ENCODE data around the gene CDH4. TPM values are rescaled to one million over a fixed set of nuclear protein-coding genes. Genes with fewer than 3 reads are reported as not detected.

The CDH4 gene
- total RNA-seq, 1 experiment from 2014 or later: not detected

- DNase-seq: no peak
Observed at GRCh38 chr20:61556673-61557072, 304.6 kb downstream of the CDH4 start.

DNA sequence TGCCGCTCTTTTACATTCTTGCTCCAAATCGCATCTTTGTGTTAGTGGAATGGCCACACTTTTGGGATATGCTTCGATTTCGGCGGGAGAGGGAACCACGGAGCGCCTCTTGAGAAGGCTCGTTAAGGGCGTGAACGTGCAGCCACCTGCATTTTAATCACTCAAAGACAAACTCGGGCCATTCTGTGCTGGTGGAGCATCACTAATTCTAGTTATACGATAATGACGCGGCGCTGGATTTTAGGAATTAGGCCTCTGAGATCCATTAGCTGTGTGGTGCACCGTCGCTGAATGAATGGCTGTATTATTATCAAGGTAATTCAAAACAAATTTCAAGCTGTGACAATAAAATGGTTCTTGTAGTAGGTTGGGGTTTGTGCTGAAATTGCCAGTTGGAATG lies 305.6 kb downstream of the CDH4 start:
- H3K27me3 Mint-ChIP-seq (ENCODE audit: insufficient read depth, unreplicated experiment): peaks cover 22% of the 10 kb centered on the region
- BruUV-seq (replicated peaks): no TSS peak
- no peak for DNase-seq
- no peak overlapping the region for H3K27ac Mint-ChIP-seq (ENCODE audit: unreplicated experiment)
- no peaks in the 10 kb centered on the region for H3K4me1 Mint-ChIP-seq (ENCODE audit: low read depth, unreplicated experiment)
- CTCF ChIA-PET: no interaction called here
- no peak overlapping the region for H3K4me3 ChIP-seq (ENCODE audit: low read depth, low read length)
- H3K9me3 ChIP-seq: no peaks in the 10 kb centered on the region; the same call in 1 of the 2 replicates
- no peaks in the 10 kb centered on the region for H3K27me3 ChIP-seq (replicated peaks; ENCODE audit: control insufficient read depth, insufficient read depth, low read length)
- no peaks in the 10 kb centered on the region for H3K4me1 ChIP-seq
- H3K36me3 Mint-ChIP-seq (ENCODE audit: insufficient read depth, unreplicated experiment): no peaks in the 10 kb centered on the region
- POLR2A ChIA-PET: no interaction called here
- H3K4me3 Mint-ChIP-seq (ENCODE audit: unreplicated experiment): no peak overlapping the region
- intact Hi-C loops (cut with micrococcal nuclease; ENCODE audit: unreplicated experiment): no loop called here
- H3K36me3 ChIP-seq (ENCODE audit: control insufficient read depth, insufficient read depth, low read length): no peaks in the 10 kb centered on the region
- TF ChIP-seq, protein P1, sequence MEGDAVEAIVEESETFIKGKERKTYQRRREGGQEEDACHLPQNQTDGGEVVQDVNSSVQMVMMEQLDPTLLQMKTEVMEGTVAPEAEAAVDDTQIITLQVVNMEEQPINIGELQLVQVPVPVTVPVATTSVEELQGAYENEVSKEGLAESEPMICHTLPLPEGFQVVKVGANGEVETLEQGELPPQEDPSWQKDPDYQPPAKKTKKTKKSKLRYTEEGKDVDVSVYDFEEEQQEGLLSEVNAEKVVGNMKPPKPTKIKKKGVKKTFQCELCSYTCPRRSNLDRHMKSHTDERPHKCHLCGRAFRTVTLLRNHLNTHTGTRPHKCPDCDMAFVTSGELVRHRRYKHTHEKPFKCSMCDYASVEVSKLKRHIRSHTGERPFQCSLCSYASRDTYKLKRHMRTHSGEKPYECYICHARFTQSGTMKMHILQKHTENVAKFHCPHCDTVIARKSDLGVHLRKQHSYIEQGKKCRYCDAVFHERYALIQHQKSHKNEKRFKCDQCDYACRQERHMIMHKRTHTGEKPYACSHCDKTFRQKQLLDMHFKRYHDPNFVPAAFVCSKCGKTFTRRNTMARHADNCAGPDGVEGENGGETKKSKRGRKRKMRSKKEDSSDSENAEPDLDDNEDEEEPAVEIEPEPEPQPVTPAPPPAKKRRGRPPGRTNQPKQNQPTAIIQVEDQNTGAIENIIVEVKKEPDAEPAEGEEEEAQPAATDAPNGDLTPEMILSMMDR (IDR thresholded peaks at IDR 0.05; ENCODE audit: insufficient read depth in 1 of 2, low read depth in 1 of 2, low read length in 1 of 2, severe bottlenecking in 1 of 2, unreplicated experiment in 1 of 2): no peak
- H3K9me3 Mint-ChIP-seq (ENCODE audit: unreplicated experiment): peaks cover 12% of the 10 kb centered on the region

More at GRCh38 chr20:61556673-61557072, 304.6 kb downstream of the CDH4 start:
- TF ChIP-seq, protein P1 (IDR thresholded peaks at IDR 0.05; ENCODE audit: insufficient read depth in 1 of 2, low read depth in 1 of 2, low read length in 1 of 2, severe bottlenecking in 1 of 2, unreplicated experiment in 1 of 2): no peak
- Mint-ChIP-seq H3K4me3 (ENCODE audit: unreplicated experiment) (no peak overlapping the region), H3K36me3 (ENCODE audit: insufficient read depth, unreplicated experiment) (no peaks in the 10 kb centered on the region), H3K27ac (ENCODE audit: unreplicated experiment) (no peak overlapping the region), H3K4me1 (ENCODE audit: low read depth, unreplicated experiment) (no peaks in the 10 kb centered on the region), H3K27me3 (ENCODE audit: insufficient read depth, unreplicated experiment) (peaks cover 22% of the 10 kb centered on the region), H3K9me3 (ENCODE audit: unreplicated experiment) (peaks cover 21% of the 10 kb centered on the region)
- Histone ChIP-seq H3K4me1 (no peaks in the 10 kb centered on the region), H3K9me3 (peaks cover 9% of the 10 kb centered on the region), H3K27me3 (replicated peaks; ENCODE audit: control insufficient read depth, insufficient read depth, low read length) (no peaks in the 10 kb centered on the region), H3K4me3 (ENCODE audit: low read depth, low read length) (no peak overlapping the region), H3K36me3 (ENCODE audit: control insufficient read depth, insufficient read depth, low read length) (no peaks in the 10 kb centered on the region)
- no TSS peak for BruUV-seq (replicated peaks)
- CTCF ChIA-PET: no interaction called here
- POLR2A ChIA-PET: no interaction called here
- intact Hi-C loops (cut with micrococcal nuclease; ENCODE audit: unreplicated experiment): no loop called here

DNA sequence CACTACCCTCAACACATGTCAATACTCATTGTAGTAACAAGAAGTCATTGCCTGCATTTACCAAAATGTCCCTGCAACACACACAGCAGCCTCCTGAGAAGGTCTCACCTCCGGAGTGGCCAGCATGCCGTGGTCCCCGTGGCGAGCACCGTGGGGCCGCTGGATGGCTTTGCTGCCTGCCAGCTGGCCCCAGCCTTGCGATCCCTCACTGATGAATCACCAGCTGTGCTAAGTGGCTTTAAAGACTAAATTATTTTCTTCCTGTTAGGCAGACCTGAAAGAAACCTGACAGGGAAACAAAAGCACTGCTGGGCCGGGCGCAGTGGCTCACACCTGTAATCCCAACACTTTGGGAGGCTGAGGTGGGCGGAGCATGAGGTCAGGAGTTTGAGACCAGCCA lies 306.7 kb downstream of the CDH4 start:
- H3K36me3 ChIP-seq (ENCODE audit: control insufficient read depth, insufficient read depth, low read length): no peaks in the 10 kb centered on the region
- Mint-ChIP-seq H3K4me3 (ENCODE audit: unreplicated experiment) (no peak overlapping the region), H3K4me1 (ENCODE audit: low read depth, unreplicated experiment) (no peaks in the 10 kb centered on the region), H3K27me3 (ENCODE audit: insufficient read depth, unreplicated experiment) (peaks cover 22% of the 10 kb centered on the region), H3K27ac (ENCODE audit: unreplicated experiment) (no peak overlapping the region), H3K36me3 (ENCODE audit: insufficient read depth, unreplicated experiment) (no peaks in the 10 kb centered on the region), H3K9me3 (ENCODE audit: unreplicated experiment) (peaks cover under 1% of the 10 kb centered on the region)
- no peaks in the 10 kb centered on the region for H3K9me3 ChIP-seq
- POLR2A ChIA-PET: no interaction called here
- no peaks in the 10 kb centered on the region for H3K27me3 ChIP-seq (replicated peaks; ENCODE audit: control insufficient read depth, insufficient read depth, low read length)
- TF ChIP-seq, protein P1 (IDR thresholded peaks at IDR 0.05; ENCODE audit: insufficient read depth in 1 of 2, low read depth in 1 of 2, low read length in 1 of 2, severe bottlenecking in 1 of 2, unreplicated experiment in 1 of 2): no peak
- no TSS peak for BruUV-seq (replicated peaks)
- DNase-seq: no peak
- H3K4me1 ChIP-seq: no peaks in the 10 kb centered on the region
- H3K4me3 ChIP-seq (ENCODE audit: low read depth, low read length): no peak overlapping the region
- CTCF ChIA-PET: no interaction called here
- intact Hi-C loops (cut with micrococcal nuclease; ENCODE audit: unreplicated experiment): no loop called here
